Lower leg skin (tissue), 4 donors: Measurements from ENCODE around the gene NTHL1. TPM values are rescaled to one million over a fixed set of nuclear protein-coding genes. Genes with fewer than 3 reads are reported as not detected.

Source experiments
- DNase-seq, 2 donors: peaks; one replicate each; pipeline ENCODE4 v3.0.0-alpha.2; 2019; ENCODE audit warnings: low spot score in 2 of 2
- H3K4me3 ChIP-seq: fragments of 200-600 bp; sonication (generic); 2 replicates; pipeline ENCODE4 v1.5.1; 2017; ENCODE audit warnings: mild to moderate bottlenecking, low read depth; ENCODE audit not compliant: poor library complexity, severe bottlenecking
- CTCF ChIP-seq, 3 donors: fragments of 450-650 bp; IDR thresholded peaks; one replicate each; pipeline ENCODE4 v1.5.1; 2016; ENCODE audit warnings: antibody characterized with exemption in 3 of 3, mild to moderate bottlenecking in 3 of 3, moderate library complexity in 2 of 3
- POLR2A ChIP-seq, 2 donors: fragments of 450-650 bp; IDR thresholded peaks; one replicate each; pipeline ENCODE4 v1.6.1; 2016 to 2017; ENCODE audit warnings: antibody characterized with exemption in 2 of 2, mild to moderate bottlenecking in 1 of 2, moderate library complexity in 1 of 2
- WGBS, 2 donors: methylation state at CpG; one replicate each; pipeline ENCODE4 v1.1.5; 2018; 5-methylcytosine and 5-hydroxymethylcytosine counted together
- intact Hi-C: fragments of 100-400 bp; cut with DNase I; formaldehyde crosslinking; loops from one replicate; pipeline ENCODE4 v1.15.0; 2023; ENCODE audit warnings: low total_unique reads
- total RNA-seq, 4 donors: library from RNA; depleted of rRNA; stranded (reverse); fragments of >200 nt; gene quantifications; one replicate each; pipeline ENCODE4 v1.1.0, GENCODE V29; 2016

Gene NTHL1
- total RNA-seq, 4 donors from 2014 or later: 5.8 to 29.9 (median 21.5) TPM

GRCh38 chr16:2058420-2058819 is 10.8 kb upstream of the NTHL1 start:
- 88 to 94% methylated on average over 13 of the region's 13 CpGs for WGBS, 2 donors
- intact Hi-C loops: no loop called here
- TF ChIP-seq POLR2A (IDR thresholded peaks at IDR 0.05): no peak
- no peak overlapping the region for H3K4me3 ChIP-seq
- no peak for DNase-seq

GRCh38 chr16:2057438-2057837 is 9.8 kb upstream of the NTHL1 start:
- intact Hi-C loops: no loop called here
- 93 to 95% methylated on average over 10 of the region's 10 CpGs for WGBS, 2 donors
- no peak for TF ChIP-seq CTCF (IDR thresholded peaks at IDR 0.05)
- no peak for TF ChIP-seq POLR2A (IDR thresholded peaks at IDR 0.05)
- no peak for DNase-seq
- H3K4me3 ChIP-seq: no peak overlapping the region

GRCh38 chr16:2056681-2057407 is 9.2 kb upstream of the NTHL1 start:
- no peak for DNase-seq

GRCh38 chr16:2056077-2056476 is 8.4 kb upstream of the NTHL1 start:
- no peak for DNase-seq
- no peak overlapping the region for H3K4me3 ChIP-seq
- WGBS, 2 donors: 78 to 79% methylated on average over 14 to 15 of the region's 15 CpGs
- intact Hi-C loops: no loop called here
- no peak for TF ChIP-seq POLR2A (IDR thresholded peaks at IDR 0.05)
- TF ChIP-seq CTCF (IDR thresholded peaks at IDR 0.05): no peak

More at GRCh38 chr16:2056681-2057407, 9.2 kb upstream of the NTHL1 start:
- 89 to 91% methylated on average over 18 to 19 of the region's 19 CpGs for WGBS, 2 donors
- intact Hi-C loops: no loop called here
- H3K4me3 ChIP-seq: no peak overlapping the region
- TF ChIP-seq CTCF (IDR thresholded peaks at IDR 0.05) (no peak), POLR2A (IDR thresholded peaks at IDR 0.05) (no peak)

- H3K4me3 ChIP-seq: no peak overlapping the region
- DNase-seq: no peak
- intact Hi-C loops: no loop called here
- WGBS, 2 donors: 88 to 89% methylated on average over 20 to 26 of the region's 29 CpGs
- TF ChIP-seq CTCF (IDR thresholded peaks at IDR 0.05): no peak
- TF ChIP-seq POLR2A (IDR thresholded peaks at IDR 0.05): no peak
These were observed 7.1 kb upstream of the NTHL1 start for GRCh38 chr16:2054543-2055245.

- TF ChIP-seq CTCF (IDR thresholded peaks at IDR 0.05) (no peak), POLR2A (IDR thresholded peaks at IDR 0.05) (no peak)
- 93 to 95% methylated on average over 15 to 17 of the region's 17 CpGs for WGBS, 2 donors
- no peak overlapping the region for H3K4me3 ChIP-seq
- intact Hi-C loops: no loop called here
- DNase-seq: no peak
These were observed 6.3 kb upstream of the NTHL1 start for GRCh38 chr16:2053897-2054296.
